GM15510 (cell line): ENCODE results near the gene BMI1.

Source experiments
- POLR2A ChIP-seq: IDR thresholded peaks from 3 replicates; pipeline ENCODE4 v1.6.1; 2011; ENCODE audit warnings: borderline replicate concordance; ENCODE audit not compliant: insufficient read length; ENCODE audit errors: extremely low read depth

BMI1 gene

GRCh38 chr10:22325272-22326144 is 4.6 kb downstream of the BMI1 start:
- no peak for TF ChIP-seq POLR2A

- TF ChIP-seq POLR2A = no peak
Measured at GRCh38 chr10:22326145-22326702, 5.3 kb downstream of the BMI1 start.

GRCh38 chr10:22329150-22329549 is 8.3 kb downstream of the BMI1 start:
- no peak for TF ChIP-seq POLR2A

- no peak for TF ChIP-seq POLR2A
Measured at GRCh38 chr10:22332116-22332692, 11.3 kb downstream of the BMI1 start.

- no peak for TF ChIP-seq POLR2A
Measured at GRCh38 chr10:22333167-22333974, 12.5 kb downstream of the BMI1 start.

- TF ChIP-seq POLR2A = no peak
Measured at GRCh38 chr10:22333975-22334282, 13.0 kb downstream of the BMI1 start.

GRCh38 chr10:22334414-22335172 is 13.7 kb downstream of the BMI1 start:
- no peak for TF ChIP-seq POLR2A

- TF ChIP-seq POLR2A = peak; percentile 50
Measured at GRCh38 chr10:22335173-22335933, 14.5 kb downstream of the BMI1 start.

GRCh38 chr10:22338185-22338900 is 17.4 kb downstream of the BMI1 start:
- TF ChIP-seq POLR2A = no peak

GRCh38 chr10:22338931-22339330 is 18.0 kb downstream of the BMI1 start:
- TF ChIP-seq POLR2A = no peak

- no peak for TF ChIP-seq POLR2A
Measured at GRCh38 chr10:22339761-22340328, 18.9 kb downstream of the BMI1 start.

GRCh38 chr10:22340329-22341189 is 19.7 kb downstream of the BMI1 start:
- TF ChIP-seq POLR2A = peak; percentile 64
